Mucosa of descending colon (tissue), 3 donors: ENCODE results near the gene KISS1R. TPM values are rescaled to one million over a fixed set of nuclear protein-coding genes. Genes with fewer than 3 reads are reported as not detected.

Experiments used
- ATAC-seq: fragments of 200-7000 bp; cut with Tn5 transposase; one replicate; pipeline ENCODE4 v1.9.1; 2020; ENCODE audit warnings: mild to moderate bottlenecking, moderate library complexity
- DNase-seq, 3 donors: peaks; one replicate each; pipeline ENCODE4 v3.0.0-alpha.2; 2020
- H3K36me3 ChIP-seq: fragments of 200-600 bp; one replicate; pipeline ENCODE4 v1.8.0; 2021; ENCODE audit warnings: low read depth, mild to moderate bottlenecking
- H3K4me1 ChIP-seq: fragments of 200-600 bp; one replicate; pipeline ENCODE4 v1.8.0; 2021; ENCODE audit warnings: low read depth, mild to moderate bottlenecking
- H3K4me3 ChIP-seq: fragments of 200-600 bp; one replicate; pipeline ENCODE4 v1.8.0; 2021; ENCODE audit warnings: mild to moderate bottlenecking
- H3K9me3 ChIP-seq: fragments of 200-600 bp; one replicate; pipeline ENCODE4 v1.8.0; 2021; ENCODE audit warnings: mild to moderate bottlenecking
- CTCF ChIP-seq: fragments of 200-600 bp; IDR thresholded peaks from one replicate; pipeline ENCODE4 v1.8.0; 2022; ENCODE audit warnings: antibody characterized with exemption, mild to moderate bottlenecking
- intact Hi-C, 2 donors: fragments of 100-400 bp; cut with DNase I in 1 of 2; cut with micrococcal nuclease in 1 of 2; formaldehyde crosslinking; loops; one replicate each; pipeline versions ENCODE4 v1.11.0 to v1.11.1; 2022; cut with DNase I, micrococcal nuclease
- total RNA-seq, 3 donors: library from RNA; stranded (reverse); fragmentation: NEBNext Ultra II Directional in 2 of 3; extraction: Animal tissue kit (Norgen Biotek cat#: 25700) in 2 of 3; gene quantifications; one replicate each; pipeline versions ENCODE4 v1.2.1 to v1.2.4, GENCODE V29; 2021 to 2023
- donor health status: DM: no; HTN: no; CAD: no; lungs with moderate emphysema.
- donor health status: DM: no; HTN: no; CAD: no.
- donor health status: DM: no; HTN: yes; CAD: no.

The KISS1R gene
- total RNA-seq, 3 donors from 2014 or later, result not detected

DNA sequence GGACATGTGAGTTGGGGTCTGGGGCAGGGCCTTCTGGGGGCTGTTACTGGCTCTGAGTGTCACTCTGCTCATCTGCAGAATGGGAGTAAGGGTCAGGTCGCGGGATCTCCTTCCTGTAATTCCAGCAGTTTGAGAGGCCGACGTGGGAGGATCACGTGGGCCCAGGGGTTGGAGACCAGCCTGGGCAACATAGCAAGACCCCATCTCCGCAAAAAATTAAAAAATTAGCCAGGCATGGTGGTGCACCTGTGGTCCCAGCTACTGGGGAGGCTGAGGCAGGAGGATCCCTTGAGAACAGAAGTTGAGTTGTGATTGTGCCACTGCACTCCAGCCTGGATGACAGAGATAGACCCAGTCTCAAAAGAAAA lies 12.7 kb downstream of the KISS1R start:
- ATAC-seq, result no peak
- peaks cover 31% of the 10 kb centered on the region for H3K4me1 ChIP-seq
- H3K4me3 ChIP-seq, result no peak overlapping the region
- no peak for TF ChIP-seq CTCF
- DNase-seq, result no peak
- H3K9me3 ChIP-seq, result no peaks in the 10 kb centered on the region
- no peaks in the 10 kb centered on the region for H3K36me3 ChIP-seq
- intact Hi-C loops, result loop anchor here in 1 of 2 donors (10.0 kb wide), 1 partner anchor 65 kb away; no protein-coding TSS in a partner anchor

DNA sequence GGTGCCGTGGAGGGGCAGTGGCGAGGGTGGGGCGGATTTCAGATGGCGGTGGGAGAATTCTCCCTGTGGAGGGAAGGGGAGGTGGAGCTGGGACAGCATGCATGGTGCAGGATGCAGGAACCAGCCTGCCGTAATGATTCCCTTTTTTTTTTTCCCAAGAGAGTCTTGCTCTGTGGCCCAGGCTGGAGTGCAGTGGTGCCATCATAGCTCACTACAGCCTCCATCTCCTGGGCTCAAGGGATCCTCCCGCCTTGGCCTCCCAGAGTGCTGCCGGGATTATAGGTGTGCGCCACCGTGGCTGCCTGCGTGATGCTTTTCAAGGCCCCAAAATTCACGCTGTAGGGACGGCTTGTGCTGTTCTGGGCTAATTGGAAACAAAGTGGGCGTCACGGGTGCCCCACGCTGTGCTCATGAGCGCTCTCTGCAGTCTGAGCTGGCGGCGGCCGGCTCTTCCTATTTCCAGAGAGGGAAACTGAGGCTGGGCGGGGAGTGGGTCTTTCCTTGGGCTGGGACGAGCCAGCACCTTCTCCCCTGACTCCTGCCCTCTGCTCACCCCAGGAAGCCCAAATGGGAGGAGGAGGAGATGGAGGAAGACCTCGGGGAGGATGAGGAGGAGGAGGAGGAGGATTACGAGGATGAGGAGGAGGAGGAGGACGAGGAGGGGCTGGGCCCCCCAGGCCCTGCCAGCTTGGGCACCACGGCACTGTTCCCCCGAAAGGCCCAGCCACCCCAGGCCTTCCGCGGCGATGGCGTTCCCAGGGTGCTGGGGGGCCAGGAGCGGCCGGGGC lies 14.9 kb downstream of the KISS1R start:
- no peak for TF ChIP-seq CTCF
- Histone ChIP-seq H3K4me1 (peaks cover 34% of the 10 kb centered on the region), H3K9me3 (no peaks in the 10 kb centered on the region), H3K36me3 (no peaks in the 10 kb centered on the region), H3K4me3 (no peak overlapping the region)
- ATAC-seq (no peak), DNase-seq (no peak)
- intact Hi-C loops, result no loop called here

DNA sequence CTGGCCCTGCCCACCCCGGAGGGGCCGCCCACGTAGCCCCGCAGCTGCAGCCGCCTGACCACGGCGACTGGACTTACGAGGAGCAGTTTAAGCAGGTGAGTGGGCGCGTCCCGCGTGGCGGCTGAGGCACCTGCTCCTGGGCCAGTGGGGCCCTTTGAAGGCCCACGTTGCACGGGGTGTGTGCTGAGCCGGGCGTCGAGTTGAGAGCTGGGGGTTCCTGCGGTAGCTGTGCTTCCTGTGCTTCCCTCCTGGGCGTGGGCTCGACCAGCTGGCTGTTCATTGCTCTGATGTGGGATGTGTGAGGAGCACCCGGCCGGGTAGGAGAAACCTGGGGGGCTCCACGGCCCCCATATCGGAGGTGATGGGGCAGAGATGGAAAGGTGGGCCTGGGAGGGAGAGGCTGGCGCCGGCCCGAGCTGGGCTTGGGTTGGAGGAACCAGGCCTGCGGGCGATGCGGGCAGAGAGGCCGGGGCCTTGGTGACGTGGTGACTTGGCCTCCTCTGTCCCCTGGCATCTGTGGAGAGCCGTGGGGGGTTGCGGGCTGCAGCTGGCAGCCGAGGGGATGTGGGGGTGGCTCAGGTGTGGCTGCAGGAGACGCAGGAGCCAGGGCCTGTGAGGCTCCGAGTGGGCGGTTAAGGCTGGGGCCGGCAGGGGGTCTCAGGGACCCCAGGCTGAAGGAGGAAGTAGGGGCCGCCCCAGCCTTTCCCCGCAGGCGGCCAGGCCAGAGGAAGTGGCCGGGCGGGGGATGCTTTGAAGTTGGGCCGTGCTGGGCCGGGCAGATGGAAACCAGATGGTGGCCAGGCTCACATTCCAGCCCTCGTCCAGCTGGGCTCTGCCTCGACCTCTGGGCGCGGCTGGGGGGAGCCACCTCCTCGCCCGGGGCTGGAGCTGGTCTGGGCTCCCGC lies 15.8 kb downstream of the KISS1R start:
- ATAC-seq (peak; percentile 34), DNase-seq (peak in 2 of 3 donors; percentile 59 to 72)
- H3K4me3 ChIP-seq, result no peak overlapping the region
- H3K4me1 ChIP-seq, result peaks cover 29% of the 10 kb centered on the region
- H3K36me3 ChIP-seq, result no peaks in the 10 kb centered on the region
- TF ChIP-seq CTCF, result no peak
- H3K9me3 ChIP-seq, result no peaks in the 10 kb centered on the region
- intact Hi-C loops, result no loop called here

GRCh38 chr19:933553-933882 lies 16.4 kb downstream of the KISS1R start:
- TF ChIP-seq CTCF, result no peak
- no peaks in the 10 kb centered on the region for H3K36me3 ChIP-seq
- no peak overlapping the region for H3K4me3 ChIP-seq
- H3K4me1 ChIP-seq, result peaks cover 29% of the 10 kb centered on the region
- intact Hi-C loops, result no loop called here
- ATAC-seq (no peak), DNase-seq (no peak)
- H3K9me3 ChIP-seq, result no peaks in the 10 kb centered on the region

DNA sequence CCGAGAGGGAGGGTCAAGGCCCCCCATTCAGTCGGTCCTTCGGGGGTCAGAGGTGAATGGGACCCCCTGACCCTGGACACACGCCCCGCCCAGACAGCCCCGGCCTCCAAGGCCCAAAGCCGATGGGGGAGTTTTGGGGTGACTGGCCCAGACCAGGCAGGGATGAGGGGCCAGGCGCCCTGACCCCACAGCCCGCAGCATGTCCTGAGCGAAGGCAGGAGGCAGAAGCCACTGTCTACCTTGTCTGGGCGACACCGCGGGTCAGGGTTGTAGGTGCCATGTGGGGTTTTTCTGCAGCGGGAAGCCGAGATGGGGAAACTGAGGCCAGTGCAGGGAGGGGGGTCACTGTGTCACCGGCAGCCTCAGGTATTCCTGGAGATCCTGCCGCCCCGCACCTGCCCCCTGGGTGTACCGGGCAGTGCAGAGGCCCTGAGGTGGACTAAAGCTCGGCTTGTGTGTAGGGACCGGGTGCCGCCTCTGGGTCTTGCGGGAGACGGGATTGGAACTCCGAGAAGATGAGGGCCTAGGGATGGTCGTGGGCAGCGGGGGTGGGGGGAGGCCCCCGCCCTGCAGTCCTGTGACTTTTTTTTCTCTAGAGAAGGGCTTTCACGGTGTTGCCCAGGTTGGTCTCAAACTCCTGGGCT lies 17.2 kb downstream of the KISS1R start:
- ATAC-seq, result peak; percentile 5
- H3K4me1 ChIP-seq, result peaks cover 29% of the 10 kb centered on the region
- intact Hi-C loops, result no loop called here
- H3K4me3 ChIP-seq, result no peak overlapping the region
- no peak for DNase-seq
- no peaks in the 10 kb centered on the region for H3K36me3 ChIP-seq
- no peak for TF ChIP-seq CTCF
- H3K9me3 ChIP-seq, result no peaks in the 10 kb centered on the region
